Keratinocyte (primary cell): ENCODE results near the gene STK17A. TPM values are rescaled to one million over a fixed set of nuclear protein-coding genes. Genes with fewer than 3 reads are reported as not detected.

Experiments
- DNase-seq: peaks from one replicate; pipeline ENCODE4 v3.0.0-alpha.2; 2011; ENCODE audit warnings: low read depth, missing footprints, low spot score
- FAIRE-seq: peaks from 2 replicates; lab custom pipeline; 2011; peaks lifted over from hg19 to GRCh38; lab: Jason Lieb, UNC
- H2AFZ ChIP-seq: 2 replicates; pipeline ENCODE4 v1.6.0; 2012; ENCODE audit warnings: low read length, control low read depth, inconsistent platforms; ENCODE audit not compliant: control insufficient read depth
- H3K27ac ChIP-seq: 2 replicates; pipeline ENCODE4 v1.5.1; 2011; ENCODE audit warnings: low read length; ENCODE audit not compliant: control insufficient read depth, insufficient read depth
- H3K27me3 ChIP-seq: 3 replicates; pipeline ENCODE4 v1.6.0; 2011; ENCODE audit warnings: low read length; ENCODE audit not compliant: control insufficient read depth, insufficient read depth; ENCODE audit errors: extremely low read depth
- H3K36me3 ChIP-seq, 2 experiments: 2 replicates in 1 of 2; 3 replicates in 1 of 2; pipeline ENCODE4 v1.5.1; 2011; ENCODE audit warnings: low read length in 2 of 2, mild to moderate bottlenecking in 1 of 2; ENCODE audit not compliant: control insufficient read depth in 2 of 2, insufficient read depth in 2 of 2; ENCODE audit errors: extremely low read depth in 1 of 2
- H3K4me1 ChIP-seq: 3 replicates; pipeline ENCODE4 v1.5.1; 2011; ENCODE audit warnings: low read length; ENCODE audit not compliant: control insufficient read depth, insufficient read depth; ENCODE audit errors: extremely low read depth
- H3K4me2 ChIP-seq: 3 replicates; pipeline ENCODE4 v1.6.0; 2011; ENCODE audit warnings: low read depth, low read length; ENCODE audit not compliant: control insufficient read depth, insufficient read depth; ENCODE audit errors: extremely low read depth
- H3K4me3 ChIP-seq, 3 experiments: fragments of 200-600 bp in 1 of 3; sonication (generic) in 1 of 3; 2 replicates in 2 of 3; 3 replicates in 1 of 3; pipeline ENCODE4 v1.5.1; 2011 to 2016; ENCODE audit warnings: low read length in 3 of 3, mild to moderate bottlenecking in 3 of 3, control low read depth in 2 of 3, inconsistent platforms in 1 of 3, low read depth in 1 of 3, mixed read lengths in 1 of 3, mixed run types in 1 of 3, moderate library complexity in 1 of 3; ENCODE audit not compliant: control insufficient read depth in 2 of 3, insufficient read depth in 2 of 3; ENCODE audit errors: extremely low read depth in 1 of 3
- H3K79me2 ChIP-seq: 2 replicates; pipeline ENCODE4 v1.6.0; 2012; ENCODE audit warnings: low read length; ENCODE audit not compliant: control insufficient read depth, insufficient read depth
- H3K9ac ChIP-seq: 3 replicates; pipeline ENCODE4 v1.6.0; 2011; ENCODE audit warnings: low read length; ENCODE audit not compliant: control insufficient read depth, insufficient read depth; ENCODE audit errors: extremely low read depth
- H3K9me1 ChIP-seq: 3 replicates; pipeline ENCODE4 v1.6.0; 2011; ENCODE audit warnings: low read length; ENCODE audit not compliant: control insufficient read depth, insufficient read depth; ENCODE audit errors: extremely low read depth
- H3K9me3 ChIP-seq: 2 replicates; pipeline ENCODE4 v1.5.1; 2012; ENCODE audit warnings: low read depth, low read length; ENCODE audit not compliant: control insufficient read depth
- H4K20me1 ChIP-seq: 3 replicates; pipeline ENCODE4 v1.6.0; 2011; ENCODE audit warnings: low read length; ENCODE audit not compliant: control insufficient read depth, insufficient read depth; ENCODE audit errors: extremely low read depth
- EZH2 ChIP-seq: IDR thresholded peaks from one replicate; pipeline ENCODE4 v1.6.1; 2012; ENCODE audit warnings: inconsistent platforms, mild to moderate bottlenecking, low read length, moderate library complexity
- dilution Hi-C: fragments of 300-500 bp; cut with MboI; formaldehyde crosslinking; loops from one replicate; pipeline ENCODE4 v1.7.0; 2020; ENCODE audit warnings: low sequenced_read_pairs; ENCODE audit not compliant: extremely low pct_ligation_motif_present
- polyA plus RNA-seq, 5 experiments: library from polyadenylated mRNA; depleted of rRNA in 3 of 5; stranded (reverse) in 3 of 5; stranded (forward) in 1 of 5; unstranded in 1 of 5; fragments of >200 nt; gene quantifications; 1 replicate in 1 of 5; 2 replicates in 3 of 5; 3 replicates in 1 of 5; pipeline versions ENCODE4 v1.2.1 to v1.2.3, GENCODE V29; 2011 to 2012; ENCODE audit warnings: missing spikeins in 2 of 5, low read depth in 1 of 5, low replicate concordance in 1 of 5
- TF ChIP-seq, protein P1 (sequence below), 3 experiments: IDR thresholded peaks in 1 of 3; conservative IDR thresholded peaks in 1 of 3; optimal IDR thresholded peaks in 1 of 3; 2 replicates in 2 of 3; 3 replicates in 1 of 3; pipeline versions ENCODE3 to v1.5.1; 2011; ENCODE audit warnings: low read length in 3 of 3, mild to moderate bottlenecking in 3 of 3, moderate library complexity in 2 of 3, control low read depth in 1 of 3, inconsistent platforms in 1 of 3; ENCODE audit not compliant: insufficient read depth in 2 of 3; ENCODE audit errors: extremely low read depth in 1 of 3

The STK17A gene
- polyA plus RNA-seq, 1 donor (not counting 4 experiments of a cell fraction or from before 2014, with no cell fraction given): 81.3 TPM

DNA sequence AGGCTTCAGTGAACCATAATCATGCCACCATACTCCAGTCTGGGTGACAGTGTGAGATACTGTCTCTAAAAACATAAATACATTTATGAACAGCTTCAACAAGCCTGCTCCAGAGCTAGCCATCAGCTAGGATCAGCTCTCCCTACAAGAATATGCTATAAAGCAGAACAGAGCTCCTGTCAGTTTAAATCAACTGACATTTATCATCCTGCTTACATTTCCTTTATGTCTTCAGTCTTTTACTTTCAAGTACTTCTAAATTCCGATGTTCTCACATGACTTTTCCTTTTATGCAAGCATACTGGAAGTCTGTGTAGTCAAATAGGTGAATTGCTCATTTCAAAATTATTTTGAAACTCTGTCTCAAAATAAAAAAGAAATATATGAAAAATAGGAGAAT lies 81.8 kb downstream of the STK17A start:
- FAIRE-seq (no peak), DNase-seq (no peak)
- Histone ChIP-seq H3K27me3 (no peaks in the 10 kb centered on the region), H3K9ac (no peak overlapping the region), H3K27ac (no peak overlapping the region), H3K79me2 (peaks cover 20% of the 10 kb centered on the region), H3K9me1 (no peaks in the 10 kb centered on the region), H3K4me2 (no peak overlapping the region), H4K20me1 (no peaks in the 10 kb centered on the region), H2AFZ (no peak overlapping the region), H3K4me1 (peaks cover 11% of the 10 kb centered on the region), H3K36me3 (no peaks in the 10 kb centered on the region), H3K4me3 (no peak overlapping the region), H3K9me3 (no peaks in the 10 kb centered on the region)
- dilution Hi-C loops: no loop called here
- no peak for TF ChIP-seq EZH2
- TF ChIP-seq, protein P1, sequence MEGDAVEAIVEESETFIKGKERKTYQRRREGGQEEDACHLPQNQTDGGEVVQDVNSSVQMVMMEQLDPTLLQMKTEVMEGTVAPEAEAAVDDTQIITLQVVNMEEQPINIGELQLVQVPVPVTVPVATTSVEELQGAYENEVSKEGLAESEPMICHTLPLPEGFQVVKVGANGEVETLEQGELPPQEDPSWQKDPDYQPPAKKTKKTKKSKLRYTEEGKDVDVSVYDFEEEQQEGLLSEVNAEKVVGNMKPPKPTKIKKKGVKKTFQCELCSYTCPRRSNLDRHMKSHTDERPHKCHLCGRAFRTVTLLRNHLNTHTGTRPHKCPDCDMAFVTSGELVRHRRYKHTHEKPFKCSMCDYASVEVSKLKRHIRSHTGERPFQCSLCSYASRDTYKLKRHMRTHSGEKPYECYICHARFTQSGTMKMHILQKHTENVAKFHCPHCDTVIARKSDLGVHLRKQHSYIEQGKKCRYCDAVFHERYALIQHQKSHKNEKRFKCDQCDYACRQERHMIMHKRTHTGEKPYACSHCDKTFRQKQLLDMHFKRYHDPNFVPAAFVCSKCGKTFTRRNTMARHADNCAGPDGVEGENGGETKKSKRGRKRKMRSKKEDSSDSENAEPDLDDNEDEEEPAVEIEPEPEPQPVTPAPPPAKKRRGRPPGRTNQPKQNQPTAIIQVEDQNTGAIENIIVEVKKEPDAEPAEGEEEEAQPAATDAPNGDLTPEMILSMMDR (optimal IDR thresholded peaks at IDR 0.05 in 1 of 3, IDR thresholded peaks at IDR 0.05 in 1 of 3, conservative IDR thresholded peaks at IDR 0.05 in 1 of 3; ENCODE audit: extremely low read depth in 1 of 3, insufficient read depth in 2 of 3, low read length in 3 of 3): no peak

DNA sequence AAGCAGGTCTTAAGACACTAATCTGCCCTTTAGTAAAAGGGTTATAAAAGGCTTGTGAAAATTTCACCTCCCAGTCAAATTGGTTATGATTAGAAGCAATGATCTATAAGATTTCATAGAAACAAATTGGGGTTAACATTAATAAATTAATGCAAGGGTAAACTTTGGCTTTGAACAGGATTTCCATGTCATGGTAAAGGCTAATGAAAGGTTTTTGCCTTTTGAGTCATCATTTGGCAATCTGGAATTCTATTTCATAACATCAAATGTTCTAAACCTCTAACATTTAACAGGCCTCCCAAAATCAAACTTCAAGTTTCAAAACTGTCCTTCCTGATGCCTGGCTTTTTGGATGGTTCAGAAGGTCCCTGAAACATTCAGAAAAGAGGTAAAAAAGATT lies 84.0 kb downstream of the STK17A start:
- peaks cover 37% of the 10 kb centered on the region for H3K79me2 ChIP-seq
- TF ChIP-seq, protein P1 (optimal IDR thresholded peaks at IDR 0.05 in 1 of 3, IDR thresholded peaks at IDR 0.05 in 1 of 3, conservative IDR thresholded peaks at IDR 0.05 in 1 of 3; ENCODE audit: extremely low read depth in 1 of 3, insufficient read depth in 2 of 3, low read length in 3 of 3): no peak
- no peak for TF ChIP-seq EZH2
- DNase-seq (no peak), FAIRE-seq (peak; percentile 23)
- peaks cover 7% of the 10 kb centered on the region for H3K4me1 ChIP-seq
- no peaks in the 10 kb centered on the region for H4K20me1 ChIP-seq
- no peak overlapping the region for H2AFZ ChIP-seq
- no peak overlapping the region for H3K9ac ChIP-seq
- dilution Hi-C loops: no loop called here
- H3K4me2 ChIP-seq: no peak overlapping the region
- no peaks in the 10 kb centered on the region for H3K27me3 ChIP-seq
- no peak overlapping the region for H3K27ac ChIP-seq
- no peaks in the 10 kb centered on the region for H3K36me3 ChIP-seq
- no peak overlapping the region for H3K4me3 ChIP-seq
- H3K9me1 ChIP-seq: no peaks in the 10 kb centered on the region
- H3K9me3 ChIP-seq: no peaks in the 10 kb centered on the region
